Stomach smooth muscle (tissue), 2 donors: Measurements from ENCODE around the gene MRPL32.
A peak's percentile ranks its signal among the peaks of the same experiment; 100 is the strongest.

Source experiments
- H3K27ac ChIP-seq: one replicate; pipeline ENCODE4 v1.7.0; 2013; ENCODE audit warnings: mild to moderate bottlenecking, low read length, inconsistent platforms
- H3K27me3 ChIP-seq, 2 donors: one replicate each; pipeline ENCODE4 v1.7.0; 2013; ENCODE audit warnings: low read length in 2 of 2; ENCODE audit not compliant: insufficient read depth in 2 of 2, control insufficient read depth in 1 of 2
- H3K36me3 ChIP-seq, 2 donors: one replicate each; pipeline ENCODE4 v1.7.0; 2013; ENCODE audit warnings: low read length in 2 of 2; ENCODE audit not compliant: control insufficient read depth in 2 of 2, insufficient read depth in 2 of 2
- H3K4me1 ChIP-seq: one replicate; pipeline ENCODE4 v1.7.0; 2013; ENCODE audit warnings: low read length; ENCODE audit not compliant: control insufficient read depth, insufficient read depth
- H3K4me3 ChIP-seq, 2 donors: one replicate each; pipeline ENCODE4 v1.7.0; 2013; ENCODE audit warnings: low read length in 2 of 2
- H3K9ac ChIP-seq, 2 donors: one replicate each; pipeline ENCODE4 v1.7.0; 2013; ENCODE audit warnings: low read length in 2 of 2, mild to moderate bottlenecking in 1 of 2
- H3K9me3 ChIP-seq, 2 donors: one replicate each; pipeline ENCODE4 v1.7.0; 2013; ENCODE audit warnings: low read length in 2 of 2; ENCODE audit not compliant: control insufficient read depth in 2 of 2
- donor health status: healthy.
- donor health status: Pancreatic carcinoma.

MRPL32 gene

DNA sequence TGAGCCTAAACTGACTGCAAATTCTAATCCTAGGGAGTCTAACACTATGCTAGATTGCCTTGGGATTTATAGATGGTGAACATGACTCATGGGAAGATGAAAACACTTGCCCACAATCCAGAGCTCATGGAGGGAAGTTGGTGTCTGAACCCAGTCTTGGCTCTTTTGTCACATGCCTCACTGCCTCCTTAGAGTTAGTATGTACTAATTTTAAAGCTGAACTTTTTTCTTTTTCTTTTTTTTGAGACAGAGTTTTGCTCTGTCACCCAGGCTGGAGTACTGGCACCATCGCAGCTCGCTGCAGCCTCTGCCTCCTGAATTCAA, 14.4 kb downstream of the MRPL32 start:
- H3K36me3 ChIP-seq: no peaks in the 10 kb centered on the region
- no peaks in the 10 kb centered on the region for H3K4me1 ChIP-seq
- no peak overlapping the region for H3K4me3 ChIP-seq
- no peak overlapping the region for H3K27ac ChIP-seq
- peaks cover 0 to 3% of the 10 kb centered on the region in 2 donors for H3K27me3 ChIP-seq
- H3K9ac ChIP-seq: no peak overlapping the region
- H3K9me3 ChIP-seq: no peaks in the 10 kb centered on the region

DNA sequence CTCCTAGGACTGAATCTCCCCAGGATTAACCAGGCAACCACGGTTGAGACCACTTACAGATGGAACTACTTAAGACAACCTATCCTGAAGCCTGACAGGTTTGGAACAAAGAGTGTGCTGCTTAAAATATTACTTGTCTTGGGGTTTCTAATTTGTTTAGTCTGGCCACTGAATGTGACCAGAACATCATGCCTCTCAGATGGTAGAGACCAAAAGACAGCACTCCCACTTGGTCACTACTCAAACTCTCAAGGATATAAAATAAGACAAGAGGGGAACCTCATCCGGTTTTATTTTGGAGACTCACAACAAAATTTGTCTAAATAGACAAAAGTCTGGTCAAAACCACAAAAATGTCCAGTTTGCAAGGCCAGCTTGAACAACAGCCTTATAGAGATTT, 15.3 kb downstream of the MRPL32 start:
- Histone ChIP-seq H3K4me1 (no peaks in the 10 kb centered on the region), H3K27me3 (peaks cover 0 to 3% of the 10 kb centered on the region in 2 donors), H3K36me3 (no peaks in the 10 kb centered on the region), H3K9ac (no peak overlapping the region), H3K27ac (no peak overlapping the region), H3K9me3 (no peaks in the 10 kb centered on the region), H3K4me3 (no peak overlapping the region)

- H3K27me3 ChIP-seq: peaks cover 0 to 3% of the 10 kb centered on the region in 2 donors
- no peak overlapping the region for H3K4me3 ChIP-seq
- no peaks in the 10 kb centered on the region for H3K4me1 ChIP-seq
- no peak overlapping the region for H3K27ac ChIP-seq
- no peaks in the 10 kb centered on the region for H3K36me3 ChIP-seq
- H3K9ac ChIP-seq: no peak overlapping the region
- no peaks in the 10 kb centered on the region for H3K9me3 ChIP-seq
Measured at GRCh38 chr7:42950417-42950816, 18.2 kb downstream of the MRPL32 start.

DNA sequence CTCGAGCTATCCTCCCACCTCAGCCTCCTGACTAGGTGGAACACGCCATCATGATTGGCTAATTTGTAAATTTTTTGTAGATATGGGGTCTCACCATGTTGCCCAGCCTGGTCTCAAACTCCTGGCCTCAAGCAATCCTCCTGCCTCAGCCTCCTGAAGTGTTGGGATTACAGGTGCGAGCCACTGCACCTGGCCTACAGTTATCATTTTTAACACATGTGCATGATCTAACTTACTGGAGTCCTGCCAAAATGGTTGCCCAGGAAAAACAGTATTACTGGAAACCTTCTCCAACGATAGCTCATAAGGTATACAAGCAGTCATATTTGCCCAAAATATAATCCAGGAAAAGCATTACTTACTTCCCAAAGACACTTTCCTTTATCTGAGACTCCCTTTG, 20.2 kb downstream of the MRPL32 start:
- H3K9me3 ChIP-seq: no peaks in the 10 kb centered on the region
- H3K27ac ChIP-seq: no peak overlapping the region
- no peaks in the 10 kb centered on the region for H3K27me3 ChIP-seq
- no peaks in the 10 kb centered on the region for H3K36me3 ChIP-seq
- H3K9ac ChIP-seq: no peak overlapping the region
- no peak overlapping the region for H3K4me3 ChIP-seq
- no peaks in the 10 kb centered on the region for H3K4me1 ChIP-seq

DNA sequence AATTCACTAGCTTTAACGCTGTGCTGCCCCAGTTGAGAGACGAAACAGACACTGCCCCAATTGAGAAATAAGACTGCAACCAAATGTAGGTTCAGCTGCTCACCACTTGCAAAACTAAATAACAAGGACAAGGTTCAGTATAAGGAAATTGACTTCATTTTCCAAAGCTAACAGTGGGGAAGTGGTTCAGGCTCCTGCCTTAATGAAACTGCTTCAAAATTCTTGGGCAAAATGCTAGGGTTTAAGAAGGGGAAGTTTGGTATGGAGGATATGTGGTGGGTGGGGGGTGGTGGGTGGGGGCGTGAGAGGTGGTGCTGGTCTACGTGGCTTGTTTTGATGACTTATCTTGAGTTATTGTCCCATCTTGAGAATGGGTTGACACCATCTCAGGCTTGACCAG, 21.8 kb downstream of the MRPL32 start:
- Histone ChIP-seq H3K27me3 (no peaks in the 10 kb centered on the region), H3K27ac (no peak overlapping the region), H3K9ac (no peak overlapping the region), H3K36me3 (no peaks in the 10 kb centered on the region), H3K4me1 (no peaks in the 10 kb centered on the region), H3K4me3 (no peak overlapping the region), H3K9me3 (no peaks in the 10 kb centered on the region)

- Histone ChIP-seq H3K27ac (no peak overlapping the region), H3K27me3 (no peaks in the 10 kb centered on the region), H3K9me3 (no peaks in the 10 kb centered on the region), H3K9ac (no peak overlapping the region), H3K36me3 (no peaks in the 10 kb centered on the region), H3K4me3 (no peak overlapping the region), H3K4me1 (no peaks in the 10 kb centered on the region)
Measured at GRCh38 chr7:42956062-42956461, 23.9 kb downstream of the MRPL32 start.

DNA sequence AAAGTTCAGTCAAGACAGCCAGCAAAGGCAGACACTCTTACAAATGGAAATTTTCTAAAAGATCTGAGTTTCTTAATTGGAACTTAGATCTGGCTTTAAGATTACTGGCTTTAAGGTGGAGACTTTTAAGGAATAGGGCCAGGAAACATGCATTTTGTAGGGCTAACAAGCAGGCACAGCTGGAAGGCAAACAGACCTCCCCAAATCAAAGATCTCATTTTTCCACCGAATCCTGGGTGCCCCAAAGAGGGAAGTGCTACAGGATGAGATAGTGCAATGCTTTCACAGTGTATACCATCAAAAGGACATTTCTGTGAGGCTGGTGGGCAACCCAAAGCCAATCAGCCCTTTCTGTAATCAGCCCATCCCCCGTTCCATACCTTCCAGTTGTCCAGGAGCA, 27.4 kb downstream of the MRPL32 start:
- Histone ChIP-seq H3K27me3 (no peaks in the 10 kb centered on the region), H3K4me3 (no peak overlapping the region), H3K9ac (no peak overlapping the region), H3K36me3 (no peaks in the 10 kb centered on the region), H3K4me1 (no peaks in the 10 kb centered on the region), H3K9me3 (no peaks in the 10 kb centered on the region), H3K27ac (no peak overlapping the region)

DNA sequence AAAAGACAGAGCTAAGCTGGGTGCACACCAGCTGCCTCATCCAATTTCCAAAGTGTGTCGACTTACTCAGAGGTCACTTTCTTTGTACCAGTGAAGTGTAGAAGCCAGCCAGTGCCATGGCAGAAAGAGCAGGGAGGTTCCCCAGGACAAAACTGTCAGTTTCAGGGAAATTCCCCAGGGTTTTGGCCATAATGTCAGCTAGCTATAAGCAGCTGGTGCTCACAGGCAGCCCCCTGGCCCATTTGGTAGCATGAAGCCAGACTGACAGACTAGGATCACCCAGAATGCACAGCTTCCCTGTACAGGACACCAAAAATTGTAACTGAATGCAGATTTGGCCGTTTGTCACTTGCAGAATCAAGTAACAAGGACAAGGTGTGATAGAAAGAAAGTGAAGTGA, 28.6 kb downstream of the MRPL32 start:
- no peaks in the 10 kb centered on the region for H3K9me3 ChIP-seq
- no peaks in the 10 kb centered on the region for H3K4me1 ChIP-seq
- H3K27me3 ChIP-seq: no peaks in the 10 kb centered on the region
- no peak overlapping the region for H3K9ac ChIP-seq
- H3K36me3 ChIP-seq: no peaks in the 10 kb centered on the region
- no peak overlapping the region for H3K27ac ChIP-seq
- H3K4me3 ChIP-seq: no peak overlapping the region

GRCh38 chr7:42961170-42961569, 29.0 kb downstream of the MRPL32 start:
- H3K27ac ChIP-seq: no peak overlapping the region
- H3K27me3 ChIP-seq: no peaks in the 10 kb centered on the region
- H3K4me1 ChIP-seq: no peaks in the 10 kb centered on the region
- no peak overlapping the region for H3K9ac ChIP-seq
- H3K9me3 ChIP-seq: no peaks in the 10 kb centered on the region
- H3K36me3 ChIP-seq: no peaks in the 10 kb centered on the region
- H3K4me3 ChIP-seq: no peak overlapping the region

DNA sequence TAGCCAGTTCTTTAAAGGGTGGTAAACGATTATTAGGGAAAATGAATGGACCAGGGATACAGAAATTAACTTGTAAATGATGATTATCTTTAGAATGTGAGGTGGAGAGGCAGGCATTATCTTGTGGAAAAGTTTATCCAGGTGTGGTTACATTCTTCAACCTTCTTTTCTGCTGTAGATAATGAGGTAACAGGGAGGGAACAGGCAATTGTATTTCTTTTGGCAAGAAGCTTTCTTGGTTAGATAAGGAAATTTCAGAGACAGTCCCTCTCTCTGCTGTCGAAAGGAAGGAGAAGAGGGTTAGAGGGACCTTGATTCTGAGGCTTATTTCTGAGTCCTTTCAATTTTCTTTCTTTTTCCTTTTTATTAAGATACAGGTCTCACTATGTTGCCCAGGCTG, 32.1 kb downstream of the MRPL32 start:
- Histone ChIP-seq H3K36me3 (no peaks in the 10 kb centered on the region), H3K9ac (no peak overlapping the region), H3K4me3 (no peak overlapping the region), H3K27ac (peak overlapping the region; percentile 13), H3K9me3 (no peaks in the 10 kb centered on the region), H3K27me3 (no peaks in the 10 kb centered on the region), H3K4me1 (no peaks in the 10 kb centered on the region)

- Histone ChIP-seq H3K9ac (no peak overlapping the region), H3K27ac (peak overlapping the region; percentile 13), H3K36me3 (no peaks in the 10 kb centered on the region), H3K4me1 (no peaks in the 10 kb centered on the region), H3K4me3 (no peak overlapping the region), H3K27me3 (no peaks in the 10 kb centered on the region), H3K9me3 (no peaks in the 10 kb centered on the region)
Measured at GRCh38 chr7:42964849-42965805, 33.0 kb downstream of the MRPL32 start.
